K562 (cell line): Measurements from ENCODE around the gene PITHD1. TPM values are rescaled to one million over a fixed set of nuclear protein-coding genes. Genes with fewer than 3 reads are reported as not detected.

ENCODE experiments used
- AFF1 ChIP-seq, 2 experiments: fragments of 450-650 bp; IDR thresholded peaks; 2 replicates each; pipeline ENCODE4 v1.6.1; 2018; ENCODE audit warnings: mild to moderate bottlenecking in 2 of 2, low read depth in 1 of 2; ENCODE audit not compliant: partially characterized antibody in 2 of 2
- CTBP1 ChIP-seq: fragments of 450-650 bp; IDR thresholded peaks from 2 replicates; pipeline ENCODE4 v1.6.1; 2016; ENCODE audit warnings: borderline replicate concordance
- GABPA ChIP-seq: fragments of 200-800 bp; sonication (Bioruptor generic); conservative IDR thresholded peaks from 2 replicates; pipeline ENCODE4 v1.6.1; 2016; ENCODE audit warnings: low read depth, missing genetic modification characterization, missing compliant biosample characterization
- MGA ChIP-seq: fragments of 450-650 bp; IDR thresholded peaks from 2 replicates; pipeline ENCODE4 v1.6.1; 2016; ENCODE audit warnings: mild to moderate bottlenecking, moderate library complexity
- ZNF24 ChIP-seq: fragments of 450-650 bp; IDR thresholded peaks from 2 replicates; pipeline ENCODE4 v1.6.1; 2016
- polyA plus RNA-seq, 8 experiments: library from polyadenylated mRNA; depleted of rRNA in 4 of 8; stranded (reverse) in 5 of 8; unstranded in 3 of 8; fragments of >200 nt; fragmentation: Nextera tagmentation in 2 of 8; fragmentation: Illumina TruSeq in 1 of 8; extraction: Ambion mirVana in 2 of 8; extraction: Trizol in 1 of 8; gene quantifications; 2 replicates each; pipeline versions ENCODE4 v1.2.1 to v1.2.3, GENCODE V29; 2011 to 2014; ENCODE audit warnings: inconsistent platforms in 1 of 8, missing spikeins in 1 of 8
- total RNA-seq, 7 experiments: library from RNA; depleted of rRNA in 6 of 7; stranded (reverse); fragments of >200 nt in 6 of 7; fragmentation: Illumina TruSeq in 2 of 7; extraction: Trizol in 2 of 7; gene quantifications; 2 replicates each; pipeline versions ENCODE4 v1.2.1 to v1.2.3, GENCODE V29; 2011 to 2021; ENCODE audit warnings: low replicate concordance in 1 of 7
- TF ChIP-seq, protein P1 (sequence below): fragments of 450-650 bp; formaldehyde crosslinking; IDR thresholded peaks from 2 replicates; pipeline ENCODE4 v1.4.0; 2020; ENCODE audit warnings: mild to moderate bottlenecking, moderate library complexity
- TF ChIP-seq, protein P2 (sequence below): conservative IDR thresholded peaks from 2 replicates; pipeline ENCODE4 v1.6.1; 2011; ENCODE audit warnings: low read depth, mild to moderate bottlenecking, low read length; ENCODE audit not compliant: control insufficient read depth

Gene PITHD1
- total and polyA plus RNA-seq, 9 of the 15 experiments (the other 6 are each of a cell fraction or from before 2014, with no cell fraction given), result 46.5 to 175 (median 149) TPM

DNA sequence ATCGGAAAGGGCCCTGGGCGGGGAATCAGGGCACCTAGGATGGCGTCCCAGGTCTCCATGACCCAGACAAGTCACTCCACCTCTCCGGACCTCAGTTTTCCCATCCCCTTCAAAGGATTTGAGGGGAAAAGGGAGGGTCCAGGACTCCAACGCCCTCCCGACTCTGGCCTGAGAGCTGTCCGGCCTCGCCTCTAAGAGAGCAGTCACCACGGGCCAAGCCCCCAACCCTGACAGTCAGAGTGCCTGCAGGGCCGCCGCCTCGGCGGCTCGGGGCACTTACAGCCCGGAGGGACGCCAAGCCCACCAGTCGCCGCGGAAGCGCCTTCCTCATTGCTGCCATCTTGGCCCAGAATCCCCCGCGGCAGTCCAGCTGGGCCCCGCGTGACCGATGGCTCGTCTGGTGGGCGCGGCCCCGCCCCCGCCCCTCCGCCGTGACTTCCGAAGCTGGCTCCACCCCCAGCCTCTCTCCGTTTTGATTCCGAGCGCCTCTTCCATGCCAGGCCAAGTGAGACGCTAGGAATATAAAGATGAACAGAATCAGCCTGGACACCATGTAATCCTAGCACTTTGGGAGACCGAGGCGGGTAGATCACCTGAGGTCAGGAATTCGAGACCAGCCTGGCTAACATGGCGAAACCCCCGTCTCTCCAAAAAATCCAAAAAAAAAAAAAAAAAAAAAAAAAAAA is 47.0 kb downstream of the PITHD1 start, which contains the start of gene HMGCL (continued):
- TF ChIP-seq MGA (no peak), AFF1 (IDR thresholded peaks at IDR 0.05; ENCODE audit: low read depth in 1 of 2, partially characterized antibody in 2 of 2) (peak in 1 of 2 experiments; percentile 68), CTBP1 (peak; percentile 72), ZNF24 (no peak), GABPA (tag) (peak; percentile 35; the same call in 1 of the 2 replicates)
- TF ChIP-seq, protein P1, sequence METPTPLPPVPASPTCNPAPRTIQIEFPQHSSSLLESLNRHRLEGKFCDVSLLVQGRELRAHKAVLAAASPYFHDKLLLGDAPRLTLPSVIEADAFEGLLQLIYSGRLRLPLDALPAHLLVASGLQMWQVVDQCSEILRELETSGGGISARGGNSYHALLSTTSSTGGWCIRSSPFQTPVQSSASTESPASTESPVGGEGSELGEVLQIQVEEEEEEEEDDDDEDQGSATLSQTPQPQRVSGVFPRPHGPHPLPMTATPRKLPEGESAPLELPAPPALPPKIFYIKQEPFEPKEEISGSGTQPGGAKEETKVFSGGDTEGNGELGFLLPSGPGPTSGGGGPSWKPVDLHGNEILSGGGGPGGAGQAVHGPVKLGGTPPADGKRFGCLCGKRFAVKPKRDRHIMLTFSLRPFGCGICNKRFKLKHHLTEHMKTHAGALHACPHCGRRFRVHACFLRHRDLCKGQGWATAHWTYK (CRISPR knock-in tag), result peak; percentile 83; the same call in 1 of the 2 replicates
- TF ChIP-seq, protein P2, sequence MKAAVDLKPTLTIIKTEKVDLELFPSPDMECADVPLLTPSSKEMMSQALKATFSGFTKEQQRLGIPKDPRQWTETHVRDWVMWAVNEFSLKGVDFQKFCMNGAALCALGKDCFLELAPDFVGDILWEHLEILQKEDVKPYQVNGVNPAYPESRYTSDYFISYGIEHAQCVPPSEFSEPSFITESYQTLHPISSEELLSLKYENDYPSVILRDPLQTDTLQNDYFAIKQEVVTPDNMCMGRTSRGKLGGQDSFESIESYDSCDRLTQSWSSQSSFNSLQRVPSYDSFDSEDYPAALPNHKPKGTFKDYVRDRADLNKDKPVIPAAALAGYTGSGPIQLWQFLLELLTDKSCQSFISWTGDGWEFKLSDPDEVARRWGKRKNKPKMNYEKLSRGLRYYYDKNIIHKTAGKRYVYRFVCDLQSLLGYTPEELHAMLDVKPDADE, result peak; percentile 86
